ENCODE results near the gene MYH14. TPM values are rescaled to one million over a fixed set of nuclear protein-coding genes. Genes with fewer than 3 reads are reported as not detected.

The MYH14 gene
- total and polyA plus RNA-seq, 2 of the 13 experiments (the other 11 are each of a cell fraction or from before 2014, with no cell fraction given), result 5.5 to 5.8 TPM

- TF ChIP-seq IRF9 (CRISPR knock-in tag; IDR thresholded peaks at IDR 0.05; ENCODE audit: borderline replicate concordance), result peak; percentile 90
- TF ChIP-seq RARA (CRISPR knock-in tag; IDR thresholded peaks at IDR 0.05), result peak; percentile 15; the same call in 1 of the 2 replicates
- TF ChIP-seq ZNF10 (CRISPR knock-in tag; IDR thresholded peaks at IDR 0.05; ENCODE audit: borderline replicate concordance, low read depth), result no peak
- no peak; the same call in 1 of the 2 replicates for TF ChIP-seq PAX8 (CRISPR knock-in tag; IDR thresholded peaks at IDR 0.05; ENCODE audit: borderline replicate concordance)
- no peak for TF ChIP-seq GABPA (IDR thresholded peaks at IDR 0.05; ENCODE audit: low read depth, low read length)
- TF ChIP-seq GABPA (CRISPR knock-in tag; IDR thresholded peaks at IDR 0.05; ENCODE audit: low read depth), result no peak
- no peak for TF ChIP-seq RORA (CRISPR knock-in tag; IDR thresholded peaks at IDR 0.05)
- peak; percentile 35 for TF ChIP-seq AGO2 (optimal IDR thresholded peaks at IDR 0.05; ENCODE audit: low read depth, low read length)
- no peak for TF ChIP-seq TGIF2 (CRISPR knock-in tag; IDR thresholded peaks at IDR 0.05)
- no peak for TF ChIP-seq TCF7L2 (IDR thresholded peaks at IDR 0.05; ENCODE audit: low read depth, low read length)
- no peak for TF ChIP-seq ZNF660 (CRISPR knock-in tag; IDR thresholded peaks at IDR 0.05; ENCODE audit: borderline replicate concordance, low read depth)
- no peak for TF ChIP-seq NFYB (CRISPR knock-in tag; IDR thresholded peaks at IDR 0.05)
- TF ChIP-seq ZNF12 (CRISPR knock-in tag; IDR thresholded peaks at IDR 0.05), result no peak
- 0 out of 2 replicates have a peak, but pooled peaks have one; percentile 34 for TF ChIP-seq ZNF740 (CRISPR knock-in tag; IDR thresholded peaks at IDR 0.05)
- peak; percentile 72 for TF ChIP-seq MXD4 (CRISPR knock-in tag; IDR thresholded peaks at IDR 0.05)
- TF ChIP-seq ZMYM3 (CRISPR knock-in tag; IDR thresholded peaks at IDR 0.05), result no peak
- TF ChIP-seq DMTF1 (CRISPR knock-in tag; IDR thresholded peaks at IDR 0.05), result peak; percentile 54; the same call in 1 of the 2 replicates
- TF ChIP-seq PCBP1 (IDR thresholded peaks at IDR 0.05; ENCODE audit: borderline replicate concordance, low read depth, low read length), result no peak
- peak; percentile 57; the same call in 1 of the 2 replicates for TF ChIP-seq ZHX1 (CRISPR knock-in tag; IDR thresholded peaks at IDR 0.05; ENCODE audit: low read depth)
- peak; percentile 80; the same call in 1 of the 2 replicates for TF ChIP-seq ZNF414 (CRISPR knock-in tag; IDR thresholded peaks at IDR 0.05)
- TF ChIP-seq LCORL (IDR thresholded peaks at IDR 0.05), result no peak
- TF ChIP-seq LCORL (CRISPR knock-in tag; IDR thresholded peaks at IDR 0.05), result peak; percentile 29; the same call in 1 of the 2 replicates
- no peak for TF ChIP-seq ZNF577 (CRISPR knock-in tag; IDR thresholded peaks at IDR 0.05; ENCODE audit: borderline replicate concordance, low read depth)
Observed at GRCh38 chr19:50333737-50334617, 130.6 kb downstream of the MYH14 start (continued).
